ENCODE data around the gene PRPF39.

The PRPF39 gene

DNA sequence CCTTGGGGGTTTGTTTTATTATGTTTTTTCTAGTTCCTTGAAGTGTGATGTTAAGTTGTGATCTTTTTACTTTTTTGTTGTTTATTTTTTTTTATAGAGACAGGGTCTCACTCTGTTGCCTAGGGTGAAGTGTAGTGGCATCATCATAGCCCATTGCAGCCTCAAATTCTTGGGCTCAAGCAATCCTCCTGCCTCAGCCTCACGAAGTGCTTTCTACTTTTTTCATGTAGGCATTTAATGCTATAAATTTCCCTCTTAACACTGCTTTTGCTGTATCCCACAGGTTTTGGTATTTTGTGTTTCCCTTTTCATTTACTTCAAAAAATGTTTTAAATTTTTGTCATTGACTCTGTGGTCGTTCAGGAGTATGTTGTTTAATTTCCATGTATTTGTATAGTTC is 26.6 kb upstream of the PRPF39 start:
- no peak for DNase-seq

DNA sequence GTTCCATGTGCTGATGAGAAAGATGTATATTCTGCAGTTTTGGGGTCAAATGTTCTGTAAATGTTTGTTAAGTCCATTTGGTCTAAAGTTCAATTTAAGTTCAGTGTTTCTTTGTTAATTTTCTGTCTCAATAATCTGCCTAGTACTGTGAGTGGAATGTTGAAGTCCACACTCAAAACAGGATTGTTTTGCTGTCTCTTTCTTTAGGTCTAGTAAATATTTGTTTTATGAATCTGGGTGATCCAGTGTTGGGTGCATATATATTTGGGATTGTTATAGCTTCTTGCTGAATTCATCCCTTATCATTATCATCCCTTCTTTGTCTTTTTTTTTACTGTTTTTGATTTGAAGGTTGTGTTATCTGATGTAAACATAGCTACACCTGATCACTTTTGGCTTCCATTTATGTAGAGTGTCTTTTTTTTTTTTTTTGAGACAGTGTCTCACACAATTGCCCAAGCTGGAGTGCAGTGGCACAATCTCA is 26.0 kb upstream of the PRPF39 start:
- no peaks in the 10 kb centered on the region for H3K4me1 ChIP-seq (ENCODE audit: control insufficient read depth, insufficient read depth, low read length, poor library complexity, severe bottlenecking)
- H3K4me3 ChIP-seq (ENCODE audit: insufficient read depth, low read depth, low read length, poor library complexity, severe bottlenecking) = no peak overlapping the region
- H3K9me3 ChIP-seq (ENCODE audit: control insufficient read depth, low read length) = no peaks in the 10 kb centered on the region
- no peak overlapping the region for H3K27ac ChIP-seq (ENCODE audit: insufficient read depth, low read length, poor library complexity, severe bottlenecking)
- peaks cover 4% of the 10 kb centered on the region for H3K36me3 ChIP-seq (ENCODE audit: control insufficient read depth, insufficient read depth, low read length)
- no peak for DNase-seq
- no peaks in the 10 kb centered on the region for H3K27me3 ChIP-seq (replicated peaks; ENCODE audit: control insufficient read depth, insufficient read depth, low read length, poor library complexity, severe bottlenecking)

More for the DNA sequence above, 26.6 kb upstream of the PRPF39 start:
- no peak overlapping the region for H3K27ac ChIP-seq (ENCODE audit: insufficient read depth, low read length, poor library complexity, severe bottlenecking)
- H3K36me3 ChIP-seq (ENCODE audit: control insufficient read depth, insufficient read depth, low read length) = peaks cover 4% of the 10 kb centered on the region
- no peaks in the 10 kb centered on the region for H3K4me1 ChIP-seq (ENCODE audit: control insufficient read depth, insufficient read depth, low read length, poor library complexity, severe bottlenecking)
- no peaks in the 10 kb centered on the region for H3K9me3 ChIP-seq (ENCODE audit: control insufficient read depth, low read length)
- H3K4me3 ChIP-seq (ENCODE audit: insufficient read depth, low read depth, low read length, poor library complexity, severe bottlenecking) = no peak overlapping the region
- no peaks in the 10 kb centered on the region for H3K27me3 ChIP-seq (replicated peaks; ENCODE audit: control insufficient read depth, insufficient read depth, low read length, poor library complexity, severe bottlenecking)

DNA sequence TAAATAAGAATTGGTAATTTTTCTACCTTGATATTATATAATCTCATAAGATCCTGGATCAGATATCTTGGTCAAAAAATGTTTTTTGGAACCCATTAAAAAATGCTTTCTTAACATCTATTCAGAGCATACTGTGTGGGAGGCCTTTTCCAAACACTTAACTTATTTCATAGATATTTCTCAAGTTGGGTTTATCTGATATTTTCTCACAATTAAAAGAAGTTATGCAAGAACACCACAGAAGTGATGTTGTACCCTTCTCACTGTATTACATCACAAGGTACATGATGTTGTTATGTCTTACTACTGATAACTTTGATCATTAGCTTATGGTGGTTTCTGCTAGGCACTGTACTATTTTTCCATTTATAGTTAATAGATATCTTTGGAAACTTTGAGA is 23.4 kb upstream of the PRPF39 start:
- Histone ChIP-seq H3K27ac (ENCODE audit: insufficient read depth, low read length, poor library complexity, severe bottlenecking) (no peak overlapping the region), H3K27me3 (replicated peaks; ENCODE audit: control insufficient read depth, insufficient read depth, low read length, poor library complexity, severe bottlenecking) (no peaks in the 10 kb centered on the region), H3K36me3 (ENCODE audit: control insufficient read depth, insufficient read depth, low read length) (no peaks in the 10 kb centered on the region), H3K4me3 (ENCODE audit: insufficient read depth, low read depth, low read length, poor library complexity, severe bottlenecking) (no peak overlapping the region), H3K4me1 (ENCODE audit: control insufficient read depth, insufficient read depth, low read length, poor library complexity, severe bottlenecking) (no peaks in the 10 kb centered on the region), H3K9me3 (ENCODE audit: control insufficient read depth, low read length) (no peaks in the 10 kb centered on the region)
- no peak for DNase-seq

DNA sequence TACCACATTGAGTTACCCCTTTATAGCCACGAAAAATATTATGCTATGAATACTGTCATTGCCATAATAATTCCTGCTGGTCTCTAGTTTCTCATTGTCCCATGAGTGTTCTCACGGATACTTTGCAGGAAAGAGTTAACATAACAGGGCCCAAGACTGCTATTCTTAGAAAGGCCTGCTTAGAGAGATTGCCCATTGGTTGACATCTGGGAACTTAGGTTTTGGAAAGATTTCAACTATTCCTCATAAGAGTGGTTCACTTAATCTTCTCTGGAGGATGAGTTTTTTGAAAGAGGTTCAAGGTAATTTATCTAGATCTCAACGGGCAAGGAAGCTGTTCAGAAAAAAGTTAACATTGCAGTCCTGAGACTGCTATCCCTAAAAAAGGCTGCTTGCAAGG is 18.4 kb upstream of the PRPF39 start:
- no peaks in the 10 kb centered on the region for H3K9me3 ChIP-seq (ENCODE audit: control insufficient read depth, low read length)
- DNase-seq = no peak
- no peaks in the 10 kb centered on the region for H3K4me1 ChIP-seq (ENCODE audit: control insufficient read depth, insufficient read depth, low read length, poor library complexity, severe bottlenecking)
- no peaks in the 10 kb centered on the region for H3K36me3 ChIP-seq (ENCODE audit: control insufficient read depth, insufficient read depth, low read length)
- H3K27ac ChIP-seq (ENCODE audit: insufficient read depth, low read length, poor library complexity, severe bottlenecking) = no peak overlapping the region
- H3K4me3 ChIP-seq (ENCODE audit: insufficient read depth, low read depth, low read length, poor library complexity, severe bottlenecking) = no peak overlapping the region
- H3K27me3 ChIP-seq (replicated peaks; ENCODE audit: control insufficient read depth, insufficient read depth, low read length, poor library complexity, severe bottlenecking) = no peaks in the 10 kb centered on the region

DNA sequence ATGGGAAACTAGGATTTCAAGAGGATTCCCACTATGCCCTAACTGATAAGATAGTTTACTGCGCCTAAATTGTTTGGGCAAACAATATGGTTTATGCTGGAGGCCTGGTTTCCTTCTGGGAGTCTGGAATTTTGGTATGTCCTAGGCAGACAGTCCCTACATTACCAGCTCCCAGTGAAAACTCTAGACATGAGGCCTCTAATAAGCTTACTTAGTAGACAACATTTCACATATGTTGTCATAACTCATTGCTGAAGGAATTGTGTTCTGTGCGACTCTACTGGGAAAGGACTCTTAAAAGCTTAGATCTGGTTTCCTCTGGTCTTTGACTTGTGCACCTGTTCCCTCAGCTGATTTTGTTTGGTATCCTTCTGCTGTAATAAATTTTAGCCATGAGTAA is 18.0 kb upstream of the PRPF39 start:
- Histone ChIP-seq H3K4me1 (ENCODE audit: control insufficient read depth, insufficient read depth, low read length, poor library complexity, severe bottlenecking) (no peaks in the 10 kb centered on the region), H3K36me3 (ENCODE audit: control insufficient read depth, insufficient read depth, low read length) (no peaks in the 10 kb centered on the region), H3K27me3 (replicated peaks; ENCODE audit: control insufficient read depth, insufficient read depth, low read length, poor library complexity, severe bottlenecking) (no peaks in the 10 kb centered on the region), H3K4me3 (ENCODE audit: insufficient read depth, low read depth, low read length, poor library complexity, severe bottlenecking) (no peak overlapping the region), H3K9me3 (ENCODE audit: control insufficient read depth, low read length) (no peaks in the 10 kb centered on the region), H3K27ac (ENCODE audit: insufficient read depth, low read length, poor library complexity, severe bottlenecking) (no peak overlapping the region)
- no peak for DNase-seq

DNA sequence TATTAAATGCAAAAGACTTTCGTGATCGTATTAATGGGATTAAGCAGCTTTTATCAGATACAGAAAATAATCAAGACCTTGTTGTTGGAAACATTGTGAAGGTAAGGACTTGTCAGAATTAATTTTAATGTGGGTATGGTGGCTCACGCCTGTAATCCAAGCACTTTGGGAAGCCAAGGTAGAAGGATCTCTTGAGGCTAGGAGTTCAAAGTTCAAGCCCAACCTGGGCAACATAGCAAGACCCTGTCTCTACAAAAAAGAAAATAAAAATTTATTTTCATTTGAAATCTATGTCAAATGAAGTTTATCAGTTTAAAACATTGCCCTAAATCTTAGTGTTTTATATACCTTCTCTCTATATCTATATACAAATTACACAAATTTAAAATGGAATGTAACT is 17.2 kb upstream of the PRPF39 start:
- H3K9me3 ChIP-seq (ENCODE audit: control insufficient read depth, low read length) = no peaks in the 10 kb centered on the region
- DNase-seq = no peak
- no peak overlapping the region for H3K27ac ChIP-seq (ENCODE audit: insufficient read depth, low read length, poor library complexity, severe bottlenecking)

DNA sequence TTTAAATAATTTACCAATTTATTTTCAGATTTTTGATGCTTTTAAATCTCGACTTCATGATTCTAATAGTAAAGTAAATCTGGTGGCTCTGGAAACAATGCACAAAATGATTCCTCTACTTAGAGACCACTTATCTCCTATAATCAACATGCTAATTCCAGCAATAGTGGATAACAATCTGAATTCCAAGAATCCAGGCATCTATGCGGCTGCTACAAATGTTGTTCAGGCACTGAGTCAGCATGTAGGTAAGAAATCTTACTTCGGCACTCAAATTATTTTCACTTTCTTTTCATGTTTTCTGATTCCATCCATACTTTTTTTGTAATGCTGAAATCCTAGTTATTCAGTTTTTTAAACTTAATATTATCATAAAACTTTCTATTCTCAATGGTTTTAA is 15.5 kb upstream of the PRPF39 start:
- no peak for DNase-seq
- Histone ChIP-seq H3K27me3 (replicated peaks; ENCODE audit: control insufficient read depth, insufficient read depth, low read length, poor library complexity, severe bottlenecking) (no peaks in the 10 kb centered on the region), H3K36me3 (ENCODE audit: control insufficient read depth, insufficient read depth, low read length) (no peaks in the 10 kb centered on the region), H3K27ac (ENCODE audit: insufficient read depth, low read length, poor library complexity, severe bottlenecking) (no peak overlapping the region), H3K9me3 (ENCODE audit: control insufficient read depth, low read length) (no peaks in the 10 kb centered on the region), H3K4me3 (ENCODE audit: insufficient read depth, low read depth, low read length, poor library complexity, severe bottlenecking) (no peak overlapping the region), H3K4me1 (ENCODE audit: control insufficient read depth, insufficient read depth, low read length, poor library complexity, severe bottlenecking) (no peaks in the 10 kb centered on the region)

More for the DNA sequence above, 17.2 kb upstream of the PRPF39 start:
- Histone ChIP-seq H3K4me3 (ENCODE audit: insufficient read depth, low read depth, low read length, poor library complexity, severe bottlenecking) (no peak overlapping the region), H3K36me3 (ENCODE audit: control insufficient read depth, insufficient read depth, low read length) (no peaks in the 10 kb centered on the region), H3K27me3 (replicated peaks; ENCODE audit: control insufficient read depth, insufficient read depth, low read length, poor library complexity, severe bottlenecking) (no peaks in the 10 kb centered on the region), H3K4me1 (ENCODE audit: control insufficient read depth, insufficient read depth, low read length, poor library complexity, severe bottlenecking) (no peaks in the 10 kb centered on the region)

DNA sequence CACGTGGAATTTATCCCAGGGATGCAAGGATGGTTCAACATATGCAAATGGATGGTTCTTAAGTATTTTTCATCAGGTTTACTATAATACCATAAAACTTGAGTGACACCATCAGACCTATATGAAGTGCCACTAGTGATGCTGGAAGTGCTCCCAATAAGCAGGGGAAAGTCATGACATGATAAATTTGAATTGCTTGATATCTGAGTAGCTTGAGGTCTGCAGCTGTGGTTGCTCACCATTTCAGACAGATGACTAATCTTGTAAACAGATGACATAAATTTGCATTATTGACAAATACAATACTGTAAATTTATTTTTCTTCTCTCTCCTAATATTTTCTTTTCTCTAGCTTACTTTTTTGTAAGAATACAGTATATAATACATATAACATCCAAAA is 13.7 kb upstream of the PRPF39 start:
- no peaks in the 10 kb centered on the region for H3K4me1 ChIP-seq (ENCODE audit: control insufficient read depth, insufficient read depth, low read length, poor library complexity, severe bottlenecking)
- H3K4me3 ChIP-seq (ENCODE audit: insufficient read depth, low read depth, low read length, poor library complexity, severe bottlenecking) = no peak overlapping the region
- no peaks in the 10 kb centered on the region for H3K9me3 ChIP-seq (ENCODE audit: control insufficient read depth, low read length)
- no peaks in the 10 kb centered on the region for H3K27me3 ChIP-seq (replicated peaks; ENCODE audit: control insufficient read depth, insufficient read depth, low read length, poor library complexity, severe bottlenecking)
- H3K27ac ChIP-seq (ENCODE audit: insufficient read depth, low read length, poor library complexity, severe bottlenecking) = no peak overlapping the region
- DNase-seq = no peak
- no peaks in the 10 kb centered on the region for H3K36me3 ChIP-seq (ENCODE audit: control insufficient read depth, insufficient read depth, low read length)

DNA sequence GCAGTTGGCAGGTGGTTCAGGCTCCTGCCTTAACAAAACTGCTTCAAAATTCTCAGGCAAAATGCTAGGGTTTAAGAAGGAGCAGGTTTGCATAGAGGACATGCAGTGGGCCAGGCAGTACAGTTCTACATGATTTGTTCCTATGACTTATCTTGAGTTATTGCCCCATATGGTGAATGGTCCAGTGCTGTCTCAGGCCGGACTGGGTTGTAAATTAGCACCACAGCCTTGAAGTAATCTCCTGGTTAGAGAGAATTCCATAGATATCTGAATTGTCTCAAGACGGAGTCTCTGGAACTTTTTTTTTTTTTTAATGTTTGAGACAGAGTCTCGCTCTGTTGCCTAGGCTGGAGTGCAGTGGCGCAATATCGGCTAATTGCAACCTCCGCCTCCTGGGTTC is 11.8 kb upstream of the PRPF39 start:
- Histone ChIP-seq H3K4me1 (ENCODE audit: control insufficient read depth, insufficient read depth, low read length, poor library complexity, severe bottlenecking) (no peaks in the 10 kb centered on the region), H3K27me3 (replicated peaks; ENCODE audit: control insufficient read depth, insufficient read depth, low read length, poor library complexity, severe bottlenecking) (no peaks in the 10 kb centered on the region), H3K36me3 (ENCODE audit: control insufficient read depth, insufficient read depth, low read length) (no peaks in the 10 kb centered on the region), H3K4me3 (ENCODE audit: insufficient read depth, low read depth, low read length, poor library complexity, severe bottlenecking) (no peak overlapping the region), H3K9me3 (ENCODE audit: control insufficient read depth, low read length) (no peaks in the 10 kb centered on the region), H3K27ac (ENCODE audit: insufficient read depth, low read length, poor library complexity, severe bottlenecking) (no peak overlapping the region)
- no peak for DNase-seq

DNA sequence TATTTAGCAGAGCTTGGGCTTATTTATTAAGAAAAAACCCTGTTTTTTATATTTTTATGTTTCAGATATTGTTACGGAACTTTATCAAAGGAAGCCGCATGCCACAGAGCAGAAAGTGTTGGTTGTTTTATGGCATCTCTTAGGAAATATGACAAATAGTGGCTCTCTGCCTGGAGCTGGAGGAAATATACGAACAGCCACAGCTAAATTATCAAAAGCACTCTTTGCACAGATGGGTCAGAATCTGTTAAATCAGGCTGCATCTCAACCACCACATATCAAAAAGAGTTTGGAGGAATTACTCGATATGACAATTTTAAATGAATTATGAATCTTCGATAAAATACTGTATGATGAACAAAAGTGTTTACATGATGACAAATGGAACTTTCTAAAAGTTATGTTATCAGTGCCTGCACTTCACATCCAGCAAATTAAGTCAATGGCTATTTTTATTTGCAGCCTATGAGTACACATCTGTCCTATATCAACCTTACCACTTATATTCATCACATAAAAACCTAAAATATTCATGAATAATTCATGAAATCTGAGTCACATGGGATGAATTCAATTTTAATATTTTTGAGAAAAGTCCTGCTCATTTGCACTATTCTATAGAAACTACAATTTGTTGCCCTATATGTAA is 10.6 kb upstream of the PRPF39 start:
- Histone ChIP-seq H3K27me3 (replicated peaks; ENCODE audit: control insufficient read depth, insufficient read depth, low read length, poor library complexity, severe bottlenecking) (no peaks in the 10 kb centered on the region), H3K9me3 (ENCODE audit: control insufficient read depth, low read length) (no peaks in the 10 kb centered on the region), H3K36me3 (ENCODE audit: control insufficient read depth, insufficient read depth, low read length) (no peaks in the 10 kb centered on the region), H3K4me3 (ENCODE audit: insufficient read depth, low read depth, low read length, poor library complexity, severe bottlenecking) (no peak overlapping the region), H3K27ac (ENCODE audit: insufficient read depth, low read length, poor library complexity, severe bottlenecking) (no peak overlapping the region), H3K4me1 (ENCODE audit: control insufficient read depth, insufficient read depth, low read length, poor library complexity, severe bottlenecking) (no peaks in the 10 kb centered on the region)
- DNase-seq = no peak

Measured in effector memory CD4-positive, alpha-beta T cell (primary cell).